GM21447 (cell line): Measurements from ENCODE around the gene CDK14.

Source experiments
- ATAC-seq: cut with Tn5 transposase; IDR thresholded peaks from one replicate; pipeline ENCODE4 v1.9.1; 2021; ENCODE audit not compliant: unreplicated experiment

The CDK14 gene

GRCh38 chr7:90596671-90597562 lies 796 bp downstream of the CDK14 start:
- peak; percentile 27 for ATAC-seq

GRCh38 chr7:90597563-90598253 lies 1.6 kb downstream of the CDK14 start:
- no peak for ATAC-seq

- no peak for ATAC-seq
These were observed 2.9 kb downstream of the CDK14 start for GRCh38 chr7:90599038-90599437.

GRCh38 chr7:90599892-90600555 lies 3.9 kb downstream of the CDK14 start:
- ATAC-seq = no peak

GRCh38 chr7:90602303-90602702 lies 6.2 kb downstream of the CDK14 start:
- ATAC-seq = no peak

GRCh38 chr7:90603346-90603745 lies 7.2 kb downstream of the CDK14 start:
- ATAC-seq = no peak

GRCh38 chr7:90604383-90604782 lies 8.3 kb downstream of the CDK14 start:
- no peak for ATAC-seq

- ATAC-seq = no peak
These were observed 8.9 kb downstream of the CDK14 start for GRCh38 chr7:90605055-90605454.

- ATAC-seq = no peak
These were observed 11.1 kb downstream of the CDK14 start for GRCh38 chr7:90607196-90607595.

GRCh38 chr7:90610105-90610504 lies 14.0 kb downstream of the CDK14 start:
- no peak for ATAC-seq

- no peak for ATAC-seq
These were observed 15.0 kb downstream of the CDK14 start for GRCh38 chr7:90611115-90611514.

GRCh38 chr7:90613088-90613498 lies 17.0 kb downstream of the CDK14 start:
- peak; percentile 97 for ATAC-seq

GRCh38 chr7:90617442-90617841 lies 21.3 kb downstream of the CDK14 start:
- no peak for ATAC-seq

- ATAC-seq = no peak
These were observed 22.8 kb downstream of the CDK14 start for GRCh38 chr7:90618876-90619275.

GRCh38 chr7:90621125-90621746 lies 25.1 kb downstream of the CDK14 start:
- peak; percentile 84 for ATAC-seq

- ATAC-seq = no peak
These were observed 25.6 kb downstream of the CDK14 start for GRCh38 chr7:90621747-90622140.

- no peak for ATAC-seq
These were observed 26.5 kb downstream of the CDK14 start for GRCh38 chr7:90622670-90623069.

- ATAC-seq = no peak
These were observed 28.2 kb downstream of the CDK14 start for GRCh38 chr7:90624225-90624911.

- ATAC-seq = no peak
These were observed 28.9 kb downstream of the CDK14 start for GRCh38 chr7:90625051-90625450.

- no peak for ATAC-seq
These were observed 29.4 kb downstream of the CDK14 start for GRCh38 chr7:90625562-90625961.

GRCh38 chr7:90626013-90626412 lies 29.9 kb downstream of the CDK14 start:
- no peak for ATAC-seq
